Esophagus muscularis mucosa (tissue), 4 donors: ENCODE measurements around the gene DAB1. TPM values are rescaled to one million over a fixed set of nuclear protein-coding genes. Genes with fewer than 3 reads are reported as not detected.

Source experiments
- DNase-seq: peaks from one replicate; pipeline ENCODE4 v3.0.0-alpha.2; 2017; ENCODE audit errors: extremely low spot score
- H3K27ac ChIP-seq, 4 donors: fragments of 200-600 bp; sonication (generic); replicated peaks in 1 of 4; 1 replicate in 3 of 4; 2 replicates in 1 of 4; pipeline ENCODE4 v1.5.1; 2016 to 2019; ENCODE audit warnings: mild to moderate bottlenecking in 1 of 4
- H3K27me3 ChIP-seq, 4 donors: fragments of 200-600 bp; sonication (generic); one replicate each; pipeline versions ENCODE4 v1.5.1 to v1.6.0; 2016 to 2019
- H3K36me3 ChIP-seq, 4 donors: fragments of 200-600 bp; sonication (generic); one replicate each; pipeline ENCODE4 v1.5.1; 2016 to 2019
- H3K4me1 ChIP-seq, 4 donors: fragments of 200-600 bp; sonication (generic); one replicate each; pipeline ENCODE4 v1.5.1; 2016 to 2019
- H3K4me3 ChIP-seq, 4 donors: fragments of 200-600 bp; sonication (generic); 1 replicate in 2 of 4; 2 replicates in 2 of 4; pipeline ENCODE4 v1.5.1; 2016 to 2019; ENCODE audit warnings: mild to moderate bottlenecking in 4 of 4, moderate library complexity in 1 of 4
- H3K9me3 ChIP-seq, 4 donors: fragments of 200-600 bp; sonication (generic); 1 replicate in 3 of 4; 2 replicates in 1 of 4; pipeline ENCODE4 v1.5.1; 2016 to 2019
- CTCF ChIP-seq, 3 experiments: fragments of 200-600 bp in 2 of 3; fragments of 450-650 bp in 1 of 3; sonication (generic) in 2 of 3; IDR thresholded peaks; one replicate each; pipeline ENCODE4 v1.5.1; 2017 to 2019; ENCODE audit warnings: antibody characterized with exemption in 3 of 3, mild to moderate bottlenecking in 2 of 3, moderate library complexity in 1 of 3
- EP300 ChIP-seq: sonication (generic); formaldehyde crosslinking; IDR thresholded peaks from one replicate; pipeline ENCODE4 v1.6.1; 2017; ENCODE audit warnings: antibody characterized with exemption
- POLR2A ChIP-seq: fragments of 450-650 bp; IDR thresholded peaks from one replicate; pipeline ENCODE4 v1.6.1; 2017; ENCODE audit warnings: antibody characterized with exemption, moderate library complexity, mild to moderate bottlenecking, low read depth
- POLR2AphosphoS5 ChIP-seq, 2 donors: sonication (generic); formaldehyde crosslinking; IDR thresholded peaks; one replicate each; pipeline ENCODE4 v1.6.1; 2017; ENCODE audit warnings: antibody characterized with exemption in 2 of 2
- WGBS: methylation state at CpG from one replicate; pipeline ENCODE4 v1.1.5; 2018; 5-methylcytosine and 5-hydroxymethylcytosine counted together
- intact Hi-C: fragments of 100-400 bp; cut with DNase I; formaldehyde crosslinking; loops from one replicate; pipeline ENCODE4 v1.15.1; 2023
- total RNA-seq, 4 donors: library from RNA; depleted of rRNA; stranded (reverse); fragments of >200 nt; gene quantifications; one replicate each; pipeline versions ENCODE4 v1.1.0 to v1.2.1, GENCODE V29; 2016

The DAB1 gene
- total RNA-seq, 4 donors from 2014 or later = 0.26 to 1.3 (median 0.37) TPM

GRCh38 chr1:57312869-57313268 lies 111.0 kb downstream of the DAB1 start:
- intact Hi-C loops = no loop called here

GRCh38 chr1:57311411-57311810 lies 112.4 kb downstream of the DAB1 start:
- Histone ChIP-seq H3K27ac (no peak overlapping the region), H3K4me3 (no peak overlapping the region), H3K4me1 (no peaks in the 10 kb centered on the region), H3K27me3 (no peaks in the 10 kb centered on the region), H3K9me3 (no peaks in the 10 kb centered on the region), H3K36me3 (no peaks in the 10 kb centered on the region)
- TF ChIP-seq POLR2A (no peak), CTCF (IDR thresholded peaks at IDR 0.05) (no peak), POLR2AphosphoS5 (IDR thresholded peaks at IDR 0.05) (no peak), EP300 (no peak)
- WGBS = 92% methylated on average over 1 of the region's 1 CpG
- intact Hi-C loops = no loop called here
- DNase-seq = no peak

More at GRCh38 chr1:57312869-57313268, 111.0 kb downstream of the DAB1 start:
- H3K4me1 ChIP-seq = no peaks in the 10 kb centered on the region
- WGBS = 88% methylated on average over 7 of the region's 7 CpGs
- no peak overlapping the region for H3K27ac ChIP-seq
- H3K9me3 ChIP-seq = no peaks in the 10 kb centered on the region
- no peak for DNase-seq
- H3K36me3 ChIP-seq = no peaks in the 10 kb centered on the region
- H3K4me3 ChIP-seq = no peak overlapping the region
- H3K27me3 ChIP-seq = no peaks in the 10 kb centered on the region
- TF ChIP-seq POLR2AphosphoS5 (IDR thresholded peaks at IDR 0.05) (no peak), CTCF (IDR thresholded peaks at IDR 0.05) (no peak), EP300 (no peak)

- DNase-seq = no peak
- Histone ChIP-seq H3K4me1 (no peaks in the 10 kb centered on the region), H3K27ac (no peak overlapping the region), H3K36me3 (no peaks in the 10 kb centered on the region), H3K4me3 (no peak overlapping the region), H3K9me3 (no peaks in the 10 kb centered on the region), H3K27me3 (no peaks in the 10 kb centered on the region)
- WGBS = 75% methylated on average over 5 of the region's 5 CpGs
- no peak for TF ChIP-seq POLR2A
- no peak for TF ChIP-seq EP300
- TF ChIP-seq CTCF (IDR thresholded peaks at IDR 0.05) = no peak
- TF ChIP-seq POLR2AphosphoS5 (IDR thresholded peaks at IDR 0.05) = no peak
- intact Hi-C loops = no loop called here
Observed at GRCh38 chr1:57311006-57311405, 112.9 kb downstream of the DAB1 start.

GRCh38 chr1:57309630-57310029 lies 114.2 kb downstream of the DAB1 start:
- Histone ChIP-seq H3K27me3 (no peaks in the 10 kb centered on the region), H3K36me3 (no peaks in the 10 kb centered on the region), H3K27ac (no peak overlapping the region), H3K4me3 (no peak overlapping the region), H3K9me3 (no peaks in the 10 kb centered on the region), H3K4me1 (no peaks in the 10 kb centered on the region)
- intact Hi-C loops = no loop called here
- no peak for DNase-seq
- TF ChIP-seq POLR2AphosphoS5 (IDR thresholded peaks at IDR 0.05) (no peak), CTCF (IDR thresholded peaks at IDR 0.05) (no peak), POLR2A (no peak), EP300 (no peak)
- WGBS = 63% methylated on average over 2 of the region's 2 CpGs

GRCh38 chr1:57307392-57308170 lies 116.3 kb downstream of the DAB1 start:
- no peak for TF ChIP-seq POLR2A
- TF ChIP-seq CTCF (IDR thresholded peaks at IDR 0.05) = no peak
- no peak for TF ChIP-seq EP300
- TF ChIP-seq POLR2AphosphoS5 (IDR thresholded peaks at IDR 0.05) = no peak
- Histone ChIP-seq H3K36me3 (no peaks in the 10 kb centered on the region), H3K4me3 (no peak overlapping the region), H3K27me3 (no peaks in the 10 kb centered on the region), H3K4me1 (no peaks in the 10 kb centered on the region), H3K27ac (no peak overlapping the region), H3K9me3 (no peaks in the 10 kb centered on the region)
- intact Hi-C loops = no loop called here
- no peak for DNase-seq
- 83% methylated on average over 4 of the region's 4 CpGs for WGBS
